Measurements from ENCODE around the gene STAU1.
"Not testable (repeated sequence)": the region's sequence is repeated elsewhere in the genome, so short reads cannot be mapped to it uniquely, and the experiment has no call there.

STAU1 gene

GRCh38 chr20:49185071-49185761, 2.9 kb downstream of the STAU1 start:
- Histone ChIP-seq H3K36me3 (no peaks in the 10 kb centered on the region), H3K4me1 (peaks cover 0 to 50% (median 10%) of the 10 kb centered on the region in 4 donors), H3K4me3 (no peak overlapping the region), H3K9me3 (no peaks in the 10 kb centered on the region), H3K27me3 (no peaks in the 10 kb centered on the region), H3K27ac (no peak overlapping the region)
- intact Hi-C loops (cut with DNase I; ENCODE audit: low total_unique reads) = loop anchor here (5.0 kb wide), 1 partner anchor 1327 kb away; the partner anchor contains the start of gene PTPN1
- DNase-seq = no peak
- no peak for TF ChIP-seq CTCF (IDR thresholded peaks at IDR 0.05)

GRCh38 chr20:49184691-49185070, 3.5 kb downstream of the STAU1 start:
- Histone ChIP-seq H3K4me3 (no peak overlapping the region), H3K4me1 (peaks cover 0 to 53% (median 12%) of the 10 kb centered on the region in 4 donors), H3K9me3 (no peaks in the 10 kb centered on the region), H3K36me3 (no peaks in the 10 kb centered on the region), H3K27me3 (no peaks in the 10 kb centered on the region), H3K27ac (no peak overlapping the region)
- DNase-seq = no peak
- TF ChIP-seq CTCF (IDR thresholded peaks at IDR 0.05) = no peak
- intact Hi-C loops (cut with DNase I; ENCODE audit: low total_unique reads) = loop anchor here (5.0 kb wide), 1 partner anchor 1328 kb away; the partner anchor contains the start of gene PTPN1

GRCh38 chr20:49184084-49184501, 4.0 kb downstream of the STAU1 start:
- H3K4me1 ChIP-seq = peaks cover 0 to 59% (median 14%) of the 10 kb centered on the region in 4 donors
- intact Hi-C loops (cut with DNase I; ENCODE audit: low total_unique reads); H3K4me3 ChIP-seq; DNase-seq; H3K27me3 ChIP-seq; H3K9me3 ChIP-seq; H3K36me3 ChIP-seq; H3K27ac ChIP-seq: not testable (repeated sequence)

- Histone ChIP-seq H3K4me1 (peaks cover 0 to 54% (median 14%) of the 10 kb centered on the region in 4 donors), H3K36me3 (peaks cover 0 to 5% (median 1%) of the 10 kb centered on the region in 3 donors), H3K27me3 (no peaks in the 10 kb centered on the region), H3K27ac (no peak overlapping the region), H3K4me3 (no peak overlapping the region), H3K9me3 (no peaks in the 10 kb centered on the region)
- no peak for DNase-seq
- no peak for TF ChIP-seq CTCF (IDR thresholded peaks at IDR 0.05)
- intact Hi-C loops (cut with DNase I; ENCODE audit: low total_unique reads) = no loop called here
These were observed 4.7 kb downstream of the STAU1 start for GRCh38 chr20:49183444-49183843.

- intact Hi-C loops (cut with DNase I; ENCODE audit: low total_unique reads) = no loop called here
- Histone ChIP-seq H3K9me3 (no peaks in the 10 kb centered on the region), H3K4me3 (no peak overlapping the region), H3K4me1 (peaks cover 0 to 53% (median 11%) of the 10 kb centered on the region in 4 donors), H3K27me3 (no peaks in the 10 kb centered on the region), H3K36me3 (peaks cover 0 to 11% (median 5%) of the 10 kb centered on the region in 3 donors), H3K27ac (no peak overlapping the region)
- no peak for TF ChIP-seq CTCF (IDR thresholded peaks at IDR 0.05)
- DNase-seq = no peak
These were observed 6.8 kb downstream of the STAU1 start for GRCh38 chr20:49181265-49181877.

All from tibial artery (tissue), 4 donors.